A673 (cell line): ENCODE results near the gene DAPK2.

Experiments used
- CTCF ChIP-seq: fragments of 300-800, 200-600 bp; sonication (generic); conservative IDR thresholded peaks from 2 replicates; pipeline ENCODE4 v1.5.1; 2017; ENCODE audit warnings: low read depth, mild to moderate bottlenecking, antibody characterized with exemption, low read length, moderate library complexity, mixed read lengths
- EZH2 ChIP-seq: fragments of 200-600 bp; sonication (generic); IDR thresholded peaks from 2 replicates; pipeline ENCODE4 v1.6.1; 2017; ENCODE audit warnings: borderline replicate concordance, low read depth, mild to moderate bottlenecking, mixed read lengths, antibody characterized with exemption, low read length; ENCODE audit not compliant: poor library complexity, severe bottlenecking

DNA sequence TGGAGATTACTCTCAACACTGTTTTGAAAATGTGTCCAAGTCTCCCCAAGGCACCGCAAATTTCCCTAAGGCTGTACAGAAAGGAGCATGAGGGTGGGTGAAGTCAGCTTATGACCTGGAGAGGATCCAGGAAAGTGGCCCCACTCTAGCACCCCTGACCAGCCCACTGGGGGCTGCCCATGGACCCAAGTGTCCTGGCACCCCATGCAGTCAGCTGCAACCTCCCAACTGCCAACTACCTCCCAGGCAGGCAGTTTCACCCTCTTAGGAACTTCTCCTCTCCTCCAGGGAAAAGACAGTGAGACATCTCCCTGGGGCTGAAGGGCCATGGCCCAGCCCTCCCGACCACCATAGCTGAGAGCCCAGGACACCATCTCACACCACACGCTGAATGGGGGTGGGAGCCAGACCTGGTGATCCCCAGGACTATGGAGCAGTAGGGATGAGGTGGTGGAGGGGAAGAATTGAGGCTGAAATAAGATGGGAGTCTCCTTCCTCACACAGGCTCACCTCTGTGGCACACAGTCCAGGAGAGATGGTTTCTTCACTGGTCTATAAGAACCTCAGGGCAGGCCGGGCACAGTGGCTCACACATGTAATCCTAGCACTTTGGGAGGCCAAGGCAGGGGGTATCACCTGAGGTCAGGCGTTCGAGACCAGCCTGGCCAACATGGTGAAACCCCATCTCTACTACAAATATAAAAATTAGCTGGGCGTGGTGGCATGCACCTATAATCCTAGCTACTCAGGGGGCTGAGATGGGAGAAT, 104.4 kb downstream of the DAPK2 start:
- TF ChIP-seq CTCF (no peak), EZH2 (no peak)
